Measurements from ENCODE around the gene MRPL48.

MRPL48 gene

DNA sequence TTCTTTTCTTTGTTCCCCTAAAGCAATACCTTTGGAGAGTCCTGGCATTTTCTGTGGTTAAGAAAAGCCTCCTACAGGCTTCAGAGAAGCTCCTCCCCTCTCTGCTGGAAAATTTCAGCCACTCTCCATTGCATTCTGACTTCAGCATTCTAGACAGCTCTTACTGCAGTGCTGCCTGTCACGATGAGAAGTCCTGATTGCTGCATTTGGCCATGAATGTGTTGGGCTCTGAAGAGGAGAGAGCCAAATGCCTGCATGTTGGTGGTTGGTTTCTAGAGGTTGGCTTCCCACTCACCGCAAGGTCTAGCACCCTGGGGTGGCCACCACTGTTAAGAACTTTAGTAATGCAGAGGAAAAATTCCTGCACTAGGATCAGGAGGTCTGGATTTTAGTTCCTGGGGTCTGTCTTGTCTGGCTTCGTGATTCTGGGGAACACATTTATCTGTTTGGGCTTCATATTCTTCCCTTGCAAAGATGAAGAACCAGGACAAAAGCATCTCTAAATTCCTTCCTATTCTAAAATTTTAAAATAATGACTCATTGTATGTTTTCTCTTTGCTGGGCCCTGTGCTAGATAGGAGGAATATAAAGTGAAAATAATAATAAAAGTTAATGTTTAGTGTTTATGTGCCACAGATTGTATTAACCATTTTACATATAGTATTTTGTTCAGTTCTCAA lies 50.9 kb downstream of the MRPL48 start:
- Histone ChIP-seq H3K27ac (ENCODE audit: low read length) (no peak overlapping the region), H3K9ac (ENCODE audit: low read length in 2 of 2) (no peak overlapping the region), H3K4me3 (ENCODE audit: low read length in 2 of 2) (no peak overlapping the region), H3K9me3 (ENCODE audit: control insufficient read depth in 2 of 2, low read length in 2 of 2) (no peaks in the 10 kb centered on the region), H3K27me3 (ENCODE audit: control insufficient read depth in 1 of 2, insufficient read depth in 2 of 2, low read length in 2 of 2) (no peaks in the 10 kb centered on the region), H3K36me3 (ENCODE audit: control insufficient read depth in 2 of 2, insufficient read depth in 2 of 2, low read length in 2 of 2) (peaks cover 0 to 4% of the 10 kb centered on the region in 2 donors), H3K4me1 (ENCODE audit: control insufficient read depth, insufficient read depth, low read length) (no peaks in the 10 kb centered on the region)

DNA sequence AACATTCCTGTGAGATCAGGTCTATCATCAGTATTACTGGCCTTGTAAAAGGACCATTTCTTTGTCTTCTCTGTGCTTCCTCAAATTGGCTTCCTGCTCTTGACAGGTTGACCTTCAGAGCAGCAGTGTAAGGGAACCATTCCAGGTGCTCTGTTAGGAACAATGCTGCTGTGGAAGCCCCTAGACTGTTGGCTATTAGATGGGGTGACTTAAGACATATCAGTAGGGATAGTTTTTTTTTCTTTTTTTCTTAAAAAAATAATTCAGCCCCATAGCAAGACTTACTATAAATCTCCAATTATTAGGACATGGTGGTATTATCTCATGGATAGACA lies 51.4 kb downstream of the MRPL48 start:
- no peaks in the 10 kb centered on the region for H3K4me1 ChIP-seq (ENCODE audit: control insufficient read depth, insufficient read depth, low read length)
- no peak overlapping the region for H3K4me3 ChIP-seq (ENCODE audit: low read length in 2 of 2)
- peaks cover 0 to 5% of the 10 kb centered on the region in 2 donors for H3K36me3 ChIP-seq (ENCODE audit: control insufficient read depth in 2 of 2, insufficient read depth in 2 of 2, low read length in 2 of 2)
- H3K9me3 ChIP-seq (ENCODE audit: control insufficient read depth in 2 of 2, low read length in 2 of 2): no peaks in the 10 kb centered on the region
- H3K27ac ChIP-seq (ENCODE audit: low read length): no peak overlapping the region
- H3K9ac ChIP-seq (ENCODE audit: low read length in 2 of 2): no peak overlapping the region
- no peaks in the 10 kb centered on the region for H3K27me3 ChIP-seq (ENCODE audit: control insufficient read depth in 1 of 2, insufficient read depth in 2 of 2, low read length in 2 of 2)

DNA sequence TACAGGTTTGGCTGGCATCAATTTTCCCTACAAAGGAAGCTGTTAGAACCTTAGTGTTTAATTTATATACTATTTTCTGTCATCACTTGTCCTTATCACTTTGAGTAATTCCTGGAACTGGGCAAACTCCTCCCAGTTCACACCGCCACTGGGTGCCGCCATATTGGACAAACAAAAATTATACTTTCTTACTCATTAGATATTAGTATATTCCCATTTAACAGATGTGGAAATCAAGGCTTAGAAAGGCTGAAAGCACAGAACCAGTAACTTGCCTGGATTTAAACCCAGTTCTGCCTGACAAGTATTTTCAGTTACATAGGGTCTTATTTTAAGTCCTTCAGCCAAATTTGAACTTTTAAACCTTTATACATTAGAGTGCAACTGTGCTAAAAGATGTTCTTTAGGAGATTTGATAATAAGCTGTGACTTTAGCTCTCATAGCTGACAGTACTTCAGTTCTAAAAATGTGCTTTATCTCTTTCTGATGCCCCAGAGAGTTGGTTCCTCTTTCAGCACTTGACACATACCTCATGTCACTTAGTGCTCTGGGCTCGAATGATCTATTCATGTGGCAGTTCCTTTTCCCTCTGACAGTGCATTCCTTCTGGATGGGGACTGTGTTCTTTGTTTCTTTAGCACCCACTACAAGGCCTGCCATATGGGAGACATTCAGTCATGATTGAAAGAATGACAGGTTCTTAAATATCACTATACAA lies 63.5 kb downstream of the MRPL48 start:
- Histone ChIP-seq H3K4me1 (ENCODE audit: control insufficient read depth, insufficient read depth, low read length) (no peaks in the 10 kb centered on the region), H3K9ac (ENCODE audit: low read length in 2 of 2) (no peak overlapping the region), H3K36me3 (ENCODE audit: control insufficient read depth in 2 of 2, insufficient read depth in 2 of 2, low read length in 2 of 2) (peaks cover 0 to 2% of the 10 kb centered on the region in 2 donors), H3K4me3 (ENCODE audit: low read length in 2 of 2) (no peak overlapping the region), H3K27ac (ENCODE audit: low read length) (no peak overlapping the region), H3K9me3 (ENCODE audit: control insufficient read depth in 2 of 2, low read length in 2 of 2) (no peaks in the 10 kb centered on the region), H3K27me3 (ENCODE audit: control insufficient read depth in 1 of 2, insufficient read depth in 2 of 2, low read length in 2 of 2) (no peaks in the 10 kb centered on the region)

DNA sequence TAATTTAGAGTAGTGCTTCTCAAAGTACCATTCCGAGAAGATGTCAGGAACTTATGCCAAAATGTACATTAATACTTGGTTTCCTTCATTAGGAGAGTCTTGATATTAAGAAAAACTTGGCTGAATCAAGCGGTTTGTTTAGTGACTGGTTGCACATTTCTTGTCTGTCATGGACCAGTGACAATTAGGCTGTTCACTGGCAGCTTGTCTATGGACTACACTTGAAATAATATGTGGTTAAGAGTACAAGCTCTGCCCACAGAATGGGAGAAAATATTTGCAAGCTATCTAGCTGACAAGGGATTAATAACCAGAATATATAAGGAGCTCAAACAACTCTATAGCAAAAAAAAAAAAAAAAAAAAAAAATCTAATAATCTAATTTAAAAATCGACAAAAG lies 64.4 kb downstream of the MRPL48 start:
- Histone ChIP-seq H3K36me3 (ENCODE audit: control insufficient read depth in 2 of 2, insufficient read depth in 2 of 2, low read length in 2 of 2) (peaks cover 0 to 2% of the 10 kb centered on the region in 2 donors), H3K4me1 (ENCODE audit: control insufficient read depth, insufficient read depth, low read length) (no peaks in the 10 kb centered on the region), H3K9ac (ENCODE audit: low read length in 2 of 2) (no peak overlapping the region), H3K27me3 (ENCODE audit: control insufficient read depth in 1 of 2, insufficient read depth in 2 of 2, low read length in 2 of 2) (no peaks in the 10 kb centered on the region), H3K4me3 (ENCODE audit: low read length in 2 of 2) (no peak overlapping the region), H3K9me3 (ENCODE audit: control insufficient read depth in 2 of 2, low read length in 2 of 2) (no peaks in the 10 kb centered on the region), H3K27ac (ENCODE audit: low read length) (no peak overlapping the region)

DNA sequence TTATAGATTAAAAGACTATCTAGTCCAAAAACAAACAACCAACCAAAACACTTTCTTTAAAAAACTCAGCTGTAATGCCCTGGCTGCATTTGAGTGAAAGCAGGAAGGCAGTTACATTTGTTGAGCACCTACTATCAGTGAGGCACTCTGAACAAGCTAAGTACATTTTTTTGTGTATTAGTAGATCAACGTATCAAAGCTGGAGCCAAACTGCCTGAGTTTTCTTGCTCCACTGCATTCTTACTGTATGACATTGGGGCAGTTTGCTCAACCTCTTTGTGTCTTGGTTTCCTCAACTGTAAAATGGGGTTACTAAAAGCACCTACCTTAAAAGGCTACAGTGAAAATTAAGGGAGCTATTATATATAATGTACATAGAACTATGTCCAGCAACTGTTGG lies 67.0 kb downstream of the MRPL48 start:
- H3K9me3 ChIP-seq (ENCODE audit: control insufficient read depth in 2 of 2, low read length in 2 of 2): no peaks in the 10 kb centered on the region
- no peaks in the 10 kb centered on the region for H3K4me1 ChIP-seq (ENCODE audit: control insufficient read depth, insufficient read depth, low read length)
- H3K4me3 ChIP-seq (ENCODE audit: low read length in 2 of 2): no peak overlapping the region
- H3K9ac ChIP-seq (ENCODE audit: low read length in 2 of 2): no peak overlapping the region
- H3K27ac ChIP-seq (ENCODE audit: low read length): no peak overlapping the region
- no peaks in the 10 kb centered on the region for H3K27me3 ChIP-seq (ENCODE audit: control insufficient read depth in 1 of 2, insufficient read depth in 2 of 2, low read length in 2 of 2)
- peaks cover 0 to 2% of the 10 kb centered on the region in 2 donors for H3K36me3 ChIP-seq (ENCODE audit: control insufficient read depth in 2 of 2, insufficient read depth in 2 of 2, low read length in 2 of 2)

DNA sequence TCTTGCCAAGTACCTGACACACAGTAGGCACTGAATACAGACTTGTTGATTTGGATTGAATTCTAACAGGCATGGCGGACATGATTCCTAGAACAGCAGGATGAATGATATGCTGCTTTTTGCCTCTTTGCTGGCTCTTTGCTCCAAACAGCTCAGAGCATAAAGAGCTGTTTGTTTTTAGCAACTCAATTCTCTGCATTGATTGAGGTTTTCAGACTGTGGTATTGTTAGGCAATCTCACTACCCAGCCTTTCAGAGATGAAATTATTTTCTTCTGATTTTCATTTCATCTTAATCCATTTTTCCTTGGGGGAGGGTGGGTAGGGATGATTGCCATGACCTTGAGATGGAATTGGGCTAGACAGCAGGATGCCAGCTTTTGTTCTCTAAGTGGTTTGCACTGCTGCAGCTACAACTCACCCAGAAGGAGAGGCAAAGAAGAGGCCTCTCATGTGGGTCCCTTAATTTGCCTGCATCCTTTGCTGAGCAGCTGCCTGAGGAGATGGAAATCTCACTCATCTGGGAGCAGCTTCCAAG lies 68.4 kb downstream of the MRPL48 start:
- H3K4me3 ChIP-seq (ENCODE audit: low read length in 2 of 2): no peak overlapping the region
- H3K4me1 ChIP-seq (ENCODE audit: control insufficient read depth, insufficient read depth, low read length): no peaks in the 10 kb centered on the region
- H3K27me3 ChIP-seq (ENCODE audit: control insufficient read depth in 1 of 2, insufficient read depth in 2 of 2, low read length in 2 of 2): no peaks in the 10 kb centered on the region
- peaks cover 0 to 4% of the 10 kb centered on the region in 2 donors for H3K36me3 ChIP-seq (ENCODE audit: control insufficient read depth in 2 of 2, insufficient read depth in 2 of 2, low read length in 2 of 2)
- no peak overlapping the region for H3K27ac ChIP-seq (ENCODE audit: low read length)
- no peaks in the 10 kb centered on the region for H3K9me3 ChIP-seq (ENCODE audit: control insufficient read depth in 2 of 2, low read length in 2 of 2)
- no peak overlapping the region for H3K9ac ChIP-seq (ENCODE audit: low read length in 2 of 2)

DNA sequence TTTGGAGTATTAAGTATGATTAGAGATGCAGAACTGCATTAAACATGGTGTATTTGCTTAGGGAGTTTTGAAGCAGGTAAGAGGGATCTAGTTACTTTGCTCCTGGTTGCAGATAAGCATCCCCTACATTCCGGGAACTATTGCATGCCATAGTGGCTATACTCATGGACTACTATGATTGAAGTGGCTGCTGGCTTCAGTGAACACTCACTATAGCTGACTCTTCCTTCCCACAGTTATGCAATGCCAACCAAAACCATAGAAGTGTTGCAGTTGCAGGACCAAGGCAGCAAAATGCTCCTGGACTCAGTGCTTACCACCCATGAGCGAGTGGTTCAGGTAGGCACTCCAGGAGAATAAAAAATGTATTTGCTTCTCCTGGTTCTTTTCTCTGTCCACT lies 72.0 kb downstream of the MRPL48 start:
- H3K4me3 ChIP-seq (ENCODE audit: low read length in 2 of 2): no peak overlapping the region
- peaks cover 8% of the 10 kb centered on the region in 2 donors for H3K36me3 ChIP-seq (ENCODE audit: control insufficient read depth in 2 of 2, insufficient read depth in 2 of 2, low read length in 2 of 2)
- no peaks in the 10 kb centered on the region for H3K27me3 ChIP-seq (ENCODE audit: control insufficient read depth in 1 of 2, insufficient read depth in 2 of 2, low read length in 2 of 2)
- H3K4me1 ChIP-seq (ENCODE audit: control insufficient read depth, insufficient read depth, low read length): no peaks in the 10 kb centered on the region
- H3K9ac ChIP-seq (ENCODE audit: low read length in 2 of 2): no peak overlapping the region
- no peaks in the 10 kb centered on the region for H3K9me3 ChIP-seq (ENCODE audit: control insufficient read depth in 2 of 2, low read length in 2 of 2)
- no peak overlapping the region for H3K27ac ChIP-seq (ENCODE audit: low read length)

DNA sequence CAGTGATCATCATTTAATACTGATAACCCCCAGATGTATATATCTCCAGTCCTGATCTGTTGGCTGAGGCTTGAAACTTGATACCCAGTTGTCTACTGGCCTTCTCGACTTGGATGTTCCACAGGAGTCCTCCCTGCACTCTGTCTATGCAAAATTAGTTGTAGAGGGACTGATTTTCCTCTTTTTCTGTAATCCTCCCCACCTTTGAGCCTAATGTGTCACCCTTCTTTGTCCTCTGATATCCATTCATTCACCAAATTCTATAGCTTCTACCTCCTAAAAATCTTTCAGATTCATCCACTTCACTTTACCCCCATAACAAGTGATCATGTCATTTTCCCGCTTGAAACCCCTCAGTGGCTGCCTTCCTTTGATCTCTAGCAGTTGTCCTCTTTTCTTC lies 72.5 kb downstream of the MRPL48 start:
- no peaks in the 10 kb centered on the region for H3K9me3 ChIP-seq (ENCODE audit: control insufficient read depth in 2 of 2, low read length in 2 of 2)
- no peaks in the 10 kb centered on the region for H3K4me1 ChIP-seq (ENCODE audit: control insufficient read depth, insufficient read depth, low read length)
- no peak overlapping the region for H3K27ac ChIP-seq (ENCODE audit: low read length)
- peaks cover 7 to 8% of the 10 kb centered on the region in 2 donors for H3K36me3 ChIP-seq (ENCODE audit: control insufficient read depth in 2 of 2, insufficient read depth in 2 of 2, low read length in 2 of 2)
- H3K9ac ChIP-seq (ENCODE audit: low read length in 2 of 2): no peak overlapping the region
- H3K4me3 ChIP-seq (ENCODE audit: low read length in 2 of 2): no peak overlapping the region
- no peaks in the 10 kb centered on the region for H3K27me3 ChIP-seq (ENCODE audit: control insufficient read depth in 1 of 2, insufficient read depth in 2 of 2, low read length in 2 of 2)

DNA sequence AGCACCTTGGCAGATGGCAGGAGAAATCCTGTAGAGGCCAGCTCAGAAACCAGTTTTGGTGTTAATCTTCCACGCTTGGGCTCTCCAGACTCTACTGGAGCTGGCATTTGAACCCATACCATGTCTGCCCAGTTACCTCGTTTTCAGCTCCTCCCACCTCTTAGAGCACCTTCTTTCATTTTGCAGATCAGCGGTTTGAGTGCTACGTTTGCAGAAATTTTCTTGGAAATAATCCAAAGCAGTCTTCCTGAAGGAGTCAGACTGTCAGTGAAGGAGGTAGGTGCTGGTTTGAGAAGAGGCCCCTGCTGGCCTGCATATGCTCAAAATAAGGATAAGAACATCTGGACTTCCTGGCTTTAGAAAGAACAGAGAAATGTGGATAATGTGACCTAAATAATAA lies 75.3 kb downstream of the MRPL48 start:
- no peaks in the 10 kb centered on the region for H3K27me3 ChIP-seq (ENCODE audit: control insufficient read depth in 1 of 2, insufficient read depth in 2 of 2, low read length in 2 of 2)
- H3K4me1 ChIP-seq (ENCODE audit: control insufficient read depth, insufficient read depth, low read length): no peaks in the 10 kb centered on the region
- H3K36me3 ChIP-seq (ENCODE audit: control insufficient read depth in 2 of 2, insufficient read depth in 2 of 2, low read length in 2 of 2): peaks cover 8 to 9% of the 10 kb centered on the region in 2 donors
- H3K9ac ChIP-seq (ENCODE audit: low read length in 2 of 2): no peak overlapping the region
- no peak overlapping the region for H3K27ac ChIP-seq (ENCODE audit: low read length)
- H3K4me3 ChIP-seq (ENCODE audit: low read length in 2 of 2): no peak overlapping the region
- H3K9me3 ChIP-seq (ENCODE audit: control insufficient read depth in 2 of 2, low read length in 2 of 2): no peaks in the 10 kb centered on the region

DNA sequence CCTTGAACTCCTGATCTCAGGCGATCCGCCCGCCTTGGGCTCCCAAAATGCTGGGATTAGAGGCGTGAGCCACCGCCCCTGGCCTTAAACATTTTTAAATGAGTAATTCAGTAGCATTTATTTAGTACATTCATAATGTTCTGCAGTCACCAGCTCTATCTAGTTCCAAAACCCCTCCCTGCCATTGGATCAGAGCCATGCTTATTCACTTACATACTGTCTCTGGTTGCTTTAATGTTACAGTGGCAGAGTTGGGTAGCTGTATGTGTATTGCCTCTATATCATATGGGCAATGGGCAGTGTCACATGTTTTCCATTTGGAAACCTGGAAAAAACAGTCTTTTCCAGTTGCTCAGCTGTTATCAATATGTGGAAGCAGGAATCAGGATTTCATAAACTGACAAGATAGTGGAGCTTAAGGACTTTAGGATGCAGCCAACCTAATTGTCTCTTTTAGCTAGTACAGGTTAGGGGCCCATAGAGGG lies 78.5 kb downstream of the MRPL48 start:
- Histone ChIP-seq H3K4me1 (ENCODE audit: control insufficient read depth, insufficient read depth, low read length) (no peaks in the 10 kb centered on the region), H3K36me3 (ENCODE audit: control insufficient read depth in 2 of 2, insufficient read depth in 2 of 2, low read length in 2 of 2) (peaks cover 7 to 8% of the 10 kb centered on the region in 2 donors), H3K9ac (ENCODE audit: low read length in 2 of 2) (no peak overlapping the region), H3K27ac (ENCODE audit: low read length) (no peak overlapping the region), H3K4me3 (ENCODE audit: low read length in 2 of 2) (no peak overlapping the region), H3K27me3 (ENCODE audit: control insufficient read depth in 1 of 2, insufficient read depth in 2 of 2, low read length in 2 of 2) (no peaks in the 10 kb centered on the region), H3K9me3 (ENCODE audit: control insufficient read depth in 2 of 2, low read length in 2 of 2) (no peaks in the 10 kb centered on the region)

DNA sequence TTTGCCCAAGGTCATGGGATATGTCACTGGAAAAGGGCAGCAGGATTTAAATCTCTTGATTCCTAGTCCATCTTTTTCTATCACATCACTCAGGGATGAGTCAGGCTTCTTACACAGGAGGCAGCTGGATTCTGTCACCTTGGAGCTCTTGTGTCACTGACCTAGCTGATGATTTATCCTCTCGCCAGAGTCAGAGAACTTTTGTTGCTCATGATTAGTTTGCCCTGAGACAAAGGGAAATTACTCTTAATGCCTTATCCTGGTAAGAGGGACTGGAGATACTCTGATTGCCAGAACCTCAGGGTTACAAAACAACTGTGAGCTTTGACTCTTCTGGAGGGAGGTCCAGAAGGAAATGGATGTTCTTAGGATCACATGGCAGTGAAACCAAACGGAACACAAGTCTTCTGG lies 78.9 kb downstream of the MRPL48 start:
- H3K4me1 ChIP-seq (ENCODE audit: control insufficient read depth, insufficient read depth, low read length): no peaks in the 10 kb centered on the region
- H3K36me3 ChIP-seq (ENCODE audit: control insufficient read depth in 2 of 2, insufficient read depth in 2 of 2, low read length in 2 of 2): peaks cover 8 to 10% of the 10 kb centered on the region in 2 donors
- H3K9ac ChIP-seq (ENCODE audit: low read length in 2 of 2): no peak overlapping the region
- H3K9me3 ChIP-seq (ENCODE audit: control insufficient read depth in 2 of 2, low read length in 2 of 2): no peaks in the 10 kb centered on the region
- H3K27me3 ChIP-seq (ENCODE audit: control insufficient read depth in 1 of 2, insufficient read depth in 2 of 2, low read length in 2 of 2): no peaks in the 10 kb centered on the region
- no peak overlapping the region for H3K27ac ChIP-seq (ENCODE audit: low read length)
- no peak overlapping the region for H3K4me3 ChIP-seq (ENCODE audit: low read length in 2 of 2)
